ENCODE results near the gene LHPP.

The LHPP gene

DNA sequence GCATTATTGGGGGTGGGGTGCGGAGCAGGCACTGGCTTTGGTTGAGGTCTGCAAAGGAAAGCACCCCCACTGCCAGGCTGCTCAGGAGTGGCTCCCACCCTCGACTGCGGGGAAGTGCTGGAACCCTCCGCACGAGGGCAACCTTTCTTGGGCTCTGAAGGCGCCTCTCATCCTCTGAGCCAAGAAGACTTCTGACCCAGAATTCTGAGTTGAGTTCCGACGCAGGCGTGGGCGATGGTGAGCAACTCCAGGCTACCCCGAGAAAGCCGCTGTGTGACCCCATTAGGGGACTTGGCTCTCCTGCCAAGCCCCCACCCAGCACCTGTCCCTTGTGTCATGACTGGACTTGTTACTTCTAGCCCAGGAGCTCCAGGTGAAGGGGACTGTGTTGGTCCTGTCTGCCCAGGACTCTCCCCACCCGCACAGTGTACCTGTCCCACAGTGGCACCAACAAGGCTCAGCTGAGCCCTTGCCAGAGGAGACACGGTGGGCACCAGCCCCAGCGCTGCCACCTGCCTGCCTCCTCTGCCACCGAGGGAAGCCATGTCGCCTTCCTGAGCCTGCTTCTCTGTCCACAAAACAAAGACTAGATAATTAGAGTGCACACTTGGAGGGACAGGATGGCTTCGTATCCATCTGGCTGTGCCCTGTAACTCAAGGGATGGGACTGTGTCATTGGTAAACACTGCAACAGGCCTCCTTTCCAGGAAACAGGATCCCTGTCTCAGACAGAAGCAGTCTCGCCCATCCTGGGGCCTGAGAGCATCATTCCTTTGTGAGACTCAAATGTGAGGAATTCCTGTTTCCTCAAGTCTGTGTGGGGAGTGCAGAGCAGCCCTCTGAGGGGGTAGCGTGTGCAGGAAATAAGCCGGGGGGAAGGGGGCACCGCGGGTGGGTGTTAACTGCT, 128.8 kb downstream of the LHPP start:
- no peak for DNase-seq (ENCODE audit: low read depth)
- H3K4me3 ChIP-seq (ENCODE audit: control insufficient read depth, low read depth, low read length): no peak overlapping the region

DNA sequence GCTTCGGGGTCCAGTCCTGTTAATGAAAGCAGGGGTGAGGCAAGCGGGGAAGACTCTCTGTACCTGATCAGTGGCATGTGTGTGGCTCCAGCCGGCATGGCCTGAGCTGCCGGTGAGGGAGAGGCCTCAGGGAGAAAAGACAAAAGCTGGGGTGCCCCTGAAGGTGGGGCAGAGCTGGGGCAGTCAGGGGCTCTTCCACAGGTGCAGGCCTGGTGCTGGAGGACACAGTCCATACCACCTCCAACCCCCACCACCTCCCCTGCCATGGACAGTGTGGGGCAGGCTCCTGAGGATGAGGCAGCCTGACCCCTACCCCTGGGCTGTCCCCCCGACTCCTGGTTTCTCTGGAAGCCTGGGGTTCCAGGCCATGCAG, 129.5 kb downstream of the LHPP start:
- DNase-seq (ENCODE audit: low read depth): no peak
- TF ChIP-seq, protein P1, sequence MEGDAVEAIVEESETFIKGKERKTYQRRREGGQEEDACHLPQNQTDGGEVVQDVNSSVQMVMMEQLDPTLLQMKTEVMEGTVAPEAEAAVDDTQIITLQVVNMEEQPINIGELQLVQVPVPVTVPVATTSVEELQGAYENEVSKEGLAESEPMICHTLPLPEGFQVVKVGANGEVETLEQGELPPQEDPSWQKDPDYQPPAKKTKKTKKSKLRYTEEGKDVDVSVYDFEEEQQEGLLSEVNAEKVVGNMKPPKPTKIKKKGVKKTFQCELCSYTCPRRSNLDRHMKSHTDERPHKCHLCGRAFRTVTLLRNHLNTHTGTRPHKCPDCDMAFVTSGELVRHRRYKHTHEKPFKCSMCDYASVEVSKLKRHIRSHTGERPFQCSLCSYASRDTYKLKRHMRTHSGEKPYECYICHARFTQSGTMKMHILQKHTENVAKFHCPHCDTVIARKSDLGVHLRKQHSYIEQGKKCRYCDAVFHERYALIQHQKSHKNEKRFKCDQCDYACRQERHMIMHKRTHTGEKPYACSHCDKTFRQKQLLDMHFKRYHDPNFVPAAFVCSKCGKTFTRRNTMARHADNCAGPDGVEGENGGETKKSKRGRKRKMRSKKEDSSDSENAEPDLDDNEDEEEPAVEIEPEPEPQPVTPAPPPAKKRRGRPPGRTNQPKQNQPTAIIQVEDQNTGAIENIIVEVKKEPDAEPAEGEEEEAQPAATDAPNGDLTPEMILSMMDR (IDR thresholded peaks at IDR 0.05; ENCODE audit: control insufficient read depth, insufficient read depth, low read depth, low read length, missing control alignments): no peak
- H3K4me3 ChIP-seq (ENCODE audit: control insufficient read depth, low read depth, low read length): no peak overlapping the region

More for the DNA sequence above, 128.8 kb downstream of the LHPP start:
- TF ChIP-seq, protein P1 (IDR thresholded peaks at IDR 0.05; ENCODE audit: control insufficient read depth, insufficient read depth, low read depth, low read length, missing control alignments): no peak

DNA sequence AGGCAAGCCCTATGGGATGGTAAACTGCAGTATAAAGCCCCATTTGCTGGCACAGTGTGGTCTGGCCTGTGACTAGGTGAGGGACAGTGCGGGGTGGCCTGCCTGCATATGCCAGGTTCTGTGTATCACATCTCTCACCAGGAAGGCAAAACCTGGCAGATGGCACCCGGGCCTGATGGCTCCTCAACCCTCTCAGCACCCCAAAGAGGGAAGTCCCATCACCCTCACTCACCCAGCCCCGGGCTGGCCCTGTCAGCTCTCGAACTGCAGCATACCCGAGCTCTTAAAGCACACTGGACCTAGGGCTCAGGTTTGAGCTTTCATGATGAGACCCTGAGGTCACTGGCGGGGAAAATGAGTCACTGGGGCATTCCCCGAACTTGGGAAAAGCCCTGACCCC, 130.5 kb downstream of the LHPP start:
- TF ChIP-seq, protein P1 (IDR thresholded peaks at IDR 0.05; ENCODE audit: control insufficient read depth, insufficient read depth, low read depth, low read length, missing control alignments): no peak
- no peak overlapping the region for H3K4me3 ChIP-seq (ENCODE audit: control insufficient read depth, low read depth, low read length)
- DNase-seq (ENCODE audit: low read depth): no peak

DNA sequence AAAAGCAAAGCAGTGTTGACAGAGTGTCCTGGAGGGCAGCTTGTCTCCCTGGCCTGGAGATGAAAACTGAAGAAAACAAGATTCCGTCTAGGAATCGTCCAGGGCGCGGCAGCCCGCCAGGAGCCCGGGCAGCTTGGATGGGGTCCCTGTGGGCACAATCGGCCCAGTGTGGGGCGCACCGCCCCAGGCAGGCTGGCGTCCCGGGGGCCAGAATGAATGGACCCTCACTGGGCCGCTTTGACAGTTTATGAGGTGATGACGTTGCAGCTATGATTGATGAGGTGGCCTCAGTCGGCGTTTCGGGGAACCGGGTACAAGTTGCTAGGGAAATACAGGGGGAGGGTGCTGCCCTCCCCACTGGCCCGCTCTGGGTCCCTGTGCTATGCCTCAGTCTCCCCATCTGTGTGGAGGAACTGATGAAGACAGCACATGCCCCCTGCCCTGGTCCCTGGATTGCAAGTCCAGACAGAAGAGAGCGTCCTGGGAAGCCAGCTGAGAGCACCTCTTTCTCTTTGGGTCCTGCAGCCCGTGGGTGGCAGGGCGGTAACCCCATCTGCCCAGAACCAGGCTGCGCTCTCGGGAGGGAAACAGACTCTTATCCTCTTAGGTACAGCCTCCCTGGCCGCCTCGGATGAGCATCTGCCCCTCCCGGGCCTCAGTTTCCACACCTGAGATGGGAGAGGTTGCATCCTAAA, 131.3 kb downstream of the LHPP start:
- TF ChIP-seq, protein P1 (IDR thresholded peaks at IDR 0.05; ENCODE audit: control insufficient read depth, insufficient read depth, low read depth, low read length, missing control alignments): no peak
- no peak overlapping the region for H3K4me3 ChIP-seq (ENCODE audit: control insufficient read depth, low read depth, low read length)

DNA sequence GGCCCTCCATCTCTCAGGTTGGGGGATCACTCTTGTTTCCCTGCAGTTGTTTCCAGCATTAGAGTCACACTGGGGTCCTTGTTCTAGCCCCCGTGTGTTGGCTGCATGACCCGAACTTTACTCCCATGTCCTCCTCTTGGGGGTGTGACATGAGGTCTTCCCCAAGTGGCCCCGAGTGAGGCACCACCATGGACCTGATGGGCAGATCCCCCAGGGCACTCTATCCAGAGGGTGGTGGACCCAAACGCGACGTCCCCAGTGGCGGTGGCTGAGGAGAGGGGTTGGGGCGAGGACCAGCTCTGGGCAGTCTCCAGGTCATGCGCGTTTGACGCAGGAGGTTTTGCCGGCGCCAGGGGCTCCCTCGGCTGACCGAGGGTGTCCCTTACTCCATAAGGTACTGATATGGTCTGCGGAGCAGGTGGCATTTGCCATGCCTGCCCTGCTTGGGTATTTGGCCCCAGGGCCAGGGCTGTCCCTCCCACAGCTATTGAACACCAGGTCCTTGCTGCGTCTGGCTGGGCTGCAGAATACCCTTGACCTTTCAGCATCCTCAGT, 131.9 kb downstream of the LHPP start:
- no peak overlapping the region for H3K4me3 ChIP-seq (ENCODE audit: control insufficient read depth, low read depth, low read length)
- TF ChIP-seq, protein P1 (IDR thresholded peaks at IDR 0.05; ENCODE audit: control insufficient read depth, insufficient read depth, low read depth, low read length, missing control alignments): no peak
- no peak for DNase-seq (ENCODE audit: low read depth)

More for the DNA sequence above, 131.3 kb downstream of the LHPP start:
- DNase-seq (ENCODE audit: low read depth): no peak

DNA sequence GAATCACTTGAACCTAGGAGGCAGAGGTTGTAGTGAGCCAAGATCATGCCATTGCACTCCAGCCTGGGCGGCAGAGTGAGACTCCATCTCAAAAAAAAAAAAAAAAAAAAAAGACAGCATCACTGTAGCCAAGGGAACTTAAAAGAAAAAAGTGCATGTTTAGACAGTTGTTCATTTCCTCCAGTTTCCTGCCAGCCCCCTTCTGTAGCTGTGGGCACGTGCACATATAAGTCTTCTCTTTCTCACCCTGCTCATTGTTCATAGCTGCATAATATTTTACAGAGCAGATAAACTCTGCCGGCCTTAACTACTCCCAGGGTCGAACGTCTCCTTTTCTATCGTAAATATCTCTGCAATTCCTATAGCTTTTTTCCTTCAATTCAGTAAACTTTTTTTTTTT, 132.6 kb downstream of the LHPP start:
- no peak for DNase-seq (ENCODE audit: low read depth)
- no peak overlapping the region for H3K4me3 ChIP-seq (ENCODE audit: control insufficient read depth, low read depth, low read length)
- TF ChIP-seq, protein P1 (IDR thresholded peaks at IDR 0.05; ENCODE audit: control insufficient read depth, insufficient read depth, low read depth, low read length, missing control alignments): no peak

Data from AG09309 (cell line).